Activated effector memory CD4-positive, alpha-beta T cell treated with anti-CD3 and anti-CD28 coated beads, Interleukin-2, amount 50 U/mL, for 16 hours (primary cell): ENCODE measurements around the gene EPS8.
A peak's percentile ranks its signal among the peaks of the same experiment; 100 is the strongest.

Experiments
- DNase-seq: peaks from one replicate; pipeline ENCODE4 v3.0.0-alpha.2; 2020

The EPS8 gene

GRCh38 chr12:15789220-15790171 is at the start of gene EPS8:
Gene EPS8 (minus strand): TSS chr12:15789388. CDS start chr12:15682951, 106,437 bp downstream.
- DNase-seq: peak; percentile 94

DNA sequence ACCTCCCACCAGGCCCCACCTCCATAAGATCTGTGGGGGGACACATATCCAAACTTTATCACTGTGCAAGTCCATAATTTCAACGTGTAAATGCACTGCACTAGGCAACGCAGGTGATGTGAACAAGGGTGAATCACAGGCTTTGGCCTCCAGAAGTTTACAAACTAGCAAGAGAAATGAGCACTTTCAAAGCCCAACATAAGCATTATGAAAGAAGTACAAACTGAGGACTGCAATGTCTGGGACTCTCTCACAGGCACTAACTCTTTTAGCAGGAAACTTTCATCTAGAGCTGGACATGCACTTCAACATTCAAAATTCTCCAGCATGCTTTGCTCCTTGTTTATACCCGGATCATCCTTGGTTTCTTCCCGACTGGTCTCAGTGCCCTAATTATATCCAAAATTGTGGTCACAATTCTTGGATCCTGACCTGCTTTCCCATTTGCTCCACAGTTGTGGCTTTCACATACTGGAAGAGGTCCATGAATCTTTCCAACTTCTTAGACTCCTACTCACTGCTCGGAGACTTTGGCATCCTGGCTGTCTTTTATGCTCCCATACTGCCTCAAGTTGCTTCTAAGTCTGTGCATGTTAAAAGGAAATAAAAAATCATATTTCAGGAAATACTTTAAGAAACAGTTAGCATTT is 48.1 kb upstream of the EPS8 start:
- no peak for DNase-seq

DNA sequence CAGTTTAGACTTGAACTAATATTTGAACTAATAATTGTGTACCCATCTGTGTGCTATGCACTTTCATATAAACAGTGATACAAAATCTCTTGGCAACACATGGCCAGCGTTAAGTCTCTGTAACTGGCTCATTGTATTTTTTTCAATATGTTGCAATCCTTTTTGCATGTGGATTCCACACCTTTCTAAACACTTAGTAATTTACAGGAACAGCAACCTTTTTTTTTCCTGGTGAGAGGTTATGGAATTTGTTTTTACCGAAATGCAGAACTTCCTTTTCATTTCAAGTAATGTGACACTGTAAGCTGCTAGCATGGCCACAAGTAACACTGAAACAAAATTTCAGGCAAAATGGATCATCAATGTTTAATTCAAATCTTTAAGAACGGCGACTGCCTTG is 45.4 kb upstream of the EPS8 start:
- no peak for DNase-seq

DNA sequence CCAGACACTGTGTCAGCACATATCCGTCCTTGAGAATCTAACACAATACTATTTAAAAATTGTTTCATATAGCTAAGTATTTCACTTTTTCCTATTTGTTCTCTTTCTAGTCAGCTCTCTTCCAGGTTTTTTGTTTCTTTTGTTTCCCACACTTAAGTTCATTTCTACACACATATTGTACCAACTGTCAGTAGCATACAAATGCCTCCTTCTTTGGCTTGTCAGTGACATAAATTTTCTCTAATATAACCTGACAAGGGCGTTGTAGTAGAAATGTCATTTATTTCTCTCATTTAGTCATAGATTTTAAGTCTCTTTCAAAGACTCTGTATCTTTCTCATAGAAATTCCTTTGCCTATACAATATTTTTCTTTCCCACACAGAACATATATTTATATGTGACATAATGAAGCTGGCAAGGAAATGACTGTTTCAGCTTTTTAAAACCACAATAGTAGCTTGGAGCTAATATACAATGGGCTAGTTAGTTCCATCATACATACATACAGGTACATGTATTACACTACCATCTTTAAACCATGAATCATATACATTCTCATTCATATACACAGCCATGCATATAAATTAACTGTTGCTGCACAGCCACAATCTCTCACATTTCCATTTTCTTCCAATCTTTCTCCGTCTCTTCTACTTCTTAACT is 42.3 kb upstream of the EPS8 start:
- DNase-seq: no peak

DNA sequence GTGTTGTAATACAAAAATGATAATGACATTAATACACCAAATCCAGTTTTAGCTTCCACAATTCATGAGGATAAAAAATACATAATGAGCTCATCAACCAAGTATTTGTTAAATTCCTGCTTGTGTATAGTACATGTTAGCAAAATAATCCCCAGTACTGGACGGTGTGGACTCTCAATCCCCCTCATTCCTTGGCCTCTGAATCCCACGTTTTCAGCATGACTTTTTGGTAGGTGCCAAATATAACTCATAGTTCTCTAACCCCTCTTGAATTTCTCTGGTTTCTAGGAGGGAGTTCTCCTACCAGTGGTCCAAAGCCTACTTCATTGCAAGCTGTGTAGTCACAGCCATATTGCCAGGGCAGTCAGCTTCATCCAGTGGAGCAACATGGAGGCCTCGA is 41.4 kb upstream of the EPS8 start:
- DNase-seq: no peak

GRCh38 chr12:15829949-15830348 is 40.8 kb upstream of the EPS8 start:
- no peak for DNase-seq

DNA sequence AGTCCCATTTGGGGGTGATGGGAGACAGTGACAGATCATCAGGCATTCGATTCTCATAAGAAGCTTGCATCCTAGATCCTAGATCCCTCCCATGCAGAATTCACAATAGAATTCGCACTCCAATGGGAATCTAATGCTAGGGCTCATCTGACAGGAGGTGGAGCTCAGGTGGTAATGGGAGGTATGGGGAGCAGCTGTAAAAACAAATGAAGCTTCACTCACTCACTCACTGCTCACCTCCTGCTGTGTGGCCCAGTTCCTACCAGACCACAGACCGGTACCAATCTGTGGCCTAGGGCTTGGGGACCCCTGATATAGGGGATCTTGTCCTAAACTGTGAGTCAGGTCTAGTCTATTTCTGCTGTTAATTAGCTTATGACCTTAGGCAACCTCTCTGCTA is 40.1 kb upstream of the EPS8 start:
- no peak for DNase-seq

- no peak for DNase-seq
Measured at GRCh38 chr12:15827136-15827535, 37.9 kb upstream of the EPS8 start.

DNA sequence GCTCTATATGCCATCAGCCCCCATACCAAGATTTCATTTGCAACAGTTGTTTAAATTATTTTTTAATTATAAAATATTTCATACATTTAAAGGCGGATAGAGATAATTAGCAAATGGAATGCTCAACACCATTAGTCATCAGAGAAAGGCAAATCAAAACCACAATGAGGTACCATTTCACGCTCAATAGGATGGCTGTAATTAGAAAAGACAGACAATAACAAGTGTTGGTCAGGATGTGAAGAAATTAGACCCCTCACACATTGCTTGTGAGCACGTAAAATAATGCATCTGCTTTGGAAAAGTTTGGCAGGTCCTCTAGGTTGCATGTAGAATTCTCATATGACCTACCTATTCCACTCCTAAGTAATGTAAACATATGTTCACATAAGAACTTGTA is 35.3 kb upstream of the EPS8 start:
- DNase-seq: no peak

DNA sequence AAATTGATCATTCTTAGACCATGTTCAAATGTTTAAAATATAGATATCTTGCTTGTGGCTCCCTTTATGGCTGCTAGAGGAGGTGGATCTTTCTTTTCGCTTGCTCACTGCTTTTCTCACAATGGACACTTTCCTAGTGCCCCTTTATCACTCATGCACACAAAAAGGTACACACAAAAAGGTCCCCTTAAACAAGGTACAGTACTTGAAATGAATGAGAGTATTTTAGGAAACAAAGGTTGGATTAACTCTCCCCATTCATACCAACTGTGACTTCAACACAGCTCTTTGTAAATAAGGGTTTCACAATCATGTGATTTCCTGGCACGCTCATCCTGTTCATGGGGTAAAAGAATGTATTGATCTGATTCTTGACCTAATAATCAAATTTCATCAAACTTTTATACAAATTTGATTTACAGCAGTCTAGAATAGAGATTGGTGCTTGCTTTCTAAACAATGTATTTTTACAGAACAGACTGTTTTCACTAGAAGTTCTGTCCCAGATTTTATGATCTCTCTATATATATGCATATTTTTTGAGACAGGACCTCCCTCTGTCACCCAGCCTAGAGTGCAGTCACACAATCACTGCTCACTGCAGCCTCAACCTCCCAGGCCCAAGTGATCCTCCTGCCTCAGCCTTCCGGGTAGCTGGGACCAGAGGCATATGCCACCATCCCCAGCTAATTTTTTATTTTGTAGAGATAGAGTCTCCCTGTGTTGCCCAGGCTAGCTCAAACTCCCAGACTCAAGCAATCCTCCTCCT is 34.4 kb upstream of the EPS8 start:
- DNase-seq: no peak

- DNase-seq: no peak
Measured at GRCh38 chr12:15819644-15820437, 30.7 kb upstream of the EPS8 start.

- DNase-seq: no peak
Measured at GRCh38 chr12:15818418-15818817, 29.2 kb upstream of the EPS8 start.

GRCh38 chr12:15815730-15816129 is 26.5 kb upstream of the EPS8 start:
- no peak for DNase-seq

GRCh38 chr12:15811214-15812127 is 22.3 kb upstream of the EPS8 start:
- no peak for DNase-seq

DNA sequence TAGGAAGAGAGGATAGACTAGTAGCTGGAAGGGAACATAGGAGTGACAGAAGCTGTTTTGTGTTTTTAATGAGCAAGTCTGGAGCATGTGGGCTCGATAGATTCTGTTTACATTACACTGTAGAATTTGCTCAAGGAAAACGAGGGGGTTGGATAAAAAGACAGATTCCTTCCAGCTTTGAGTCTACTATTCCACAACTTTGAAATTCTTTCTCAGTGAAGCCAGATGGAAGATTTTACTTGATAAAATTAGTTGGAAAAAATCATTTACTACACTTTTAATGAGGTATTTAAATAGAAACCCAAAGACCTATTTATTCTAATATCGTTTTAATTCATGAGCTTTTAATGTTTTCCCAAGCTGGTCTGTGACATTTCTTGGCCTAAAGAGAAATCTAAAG is 19.5 kb upstream of the EPS8 start:
- no peak for DNase-seq

- no peak for DNase-seq
Measured at GRCh38 chr12:15808250-15808649, 19.1 kb upstream of the EPS8 start.

- DNase-seq: no peak
Measured at GRCh38 chr12:15806826-15807225, 17.6 kb upstream of the EPS8 start.

GRCh38 chr12:15801770-15802744 is 12.9 kb upstream of the EPS8 start:
- no peak for DNase-seq

DNA sequence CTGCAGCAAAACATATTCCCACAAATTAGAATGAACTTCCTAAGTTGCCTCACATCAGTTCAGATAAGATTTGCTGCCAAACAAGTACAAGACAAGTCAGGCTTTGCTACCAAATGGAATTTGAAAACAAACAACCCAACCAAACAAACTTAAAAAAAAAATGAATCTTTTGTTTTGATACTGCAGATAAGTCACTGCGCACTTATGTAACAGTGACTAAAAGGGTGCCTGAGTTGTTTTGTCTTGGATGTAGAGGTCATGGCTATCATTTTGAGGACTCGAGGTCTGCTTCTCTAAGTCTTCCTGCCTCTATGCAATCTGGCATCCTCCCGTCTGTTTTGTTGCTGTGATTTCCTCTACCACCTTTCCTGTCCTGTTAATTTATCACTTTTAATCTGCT is 11.1 kb upstream of the EPS8 start:
- DNase-seq: no peak

GRCh38 chr12:15797818-15798217 is 8.6 kb upstream of the EPS8 start:
- no peak for DNase-seq
